8988T (cell line): ENCODE data around the gene POLRMT.
"Not testable (repeated sequence)": the region's sequence is repeated elsewhere in the genome, so short reads cannot be mapped to it uniquely, and the experiment has no call there.

ENCODE experiments used
- DNase-seq: peaks from one replicate; pipeline ENCODE4 v3.0.0; 2011

Gene POLRMT

GRCh38 chr19:646779-647565, 13.6 kb upstream of the POLRMT start:
- no peak for DNase-seq

DNA sequence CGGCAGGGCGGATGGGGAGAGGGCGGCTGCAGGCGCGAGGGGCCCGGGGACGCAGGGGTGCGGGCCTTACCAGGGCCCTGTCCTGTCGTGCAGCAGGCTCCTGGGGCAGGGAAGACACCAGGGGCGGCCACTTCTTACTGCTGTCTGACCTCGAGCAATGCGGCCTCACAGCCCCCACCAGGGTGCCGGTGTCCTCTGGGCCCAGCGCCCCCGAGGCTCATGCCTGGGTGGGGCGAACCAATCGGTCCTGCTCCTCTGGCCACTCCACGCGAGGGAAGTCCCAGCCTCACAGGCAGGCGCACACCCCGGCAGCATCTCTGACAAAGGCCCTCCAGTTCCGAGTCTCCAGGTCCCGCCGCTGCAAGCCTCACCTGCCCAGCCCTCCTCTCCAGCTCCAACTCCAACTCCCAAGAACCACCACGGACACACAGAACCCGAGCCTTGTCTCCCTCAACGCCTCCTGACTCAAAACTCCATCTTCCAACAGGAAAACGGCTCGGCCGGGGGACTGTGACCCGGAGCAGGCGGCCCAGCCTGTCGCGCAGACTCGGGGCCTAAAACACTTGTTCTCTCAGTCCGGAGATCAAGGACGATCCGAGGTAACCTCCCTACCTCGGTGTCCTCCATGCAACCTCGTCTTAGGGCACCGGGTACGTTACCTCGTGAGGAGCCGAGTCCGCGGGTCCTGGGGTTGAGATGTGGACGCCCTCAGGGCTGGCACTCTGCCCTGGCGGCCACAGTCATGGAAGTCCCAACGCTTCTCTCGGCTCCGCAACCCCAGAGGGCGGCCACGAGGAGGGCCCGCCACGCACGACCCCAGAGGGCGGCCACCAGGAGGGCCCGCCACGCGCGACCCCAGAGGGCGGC, 12.8 kb upstream of the POLRMT start:
- DNase-seq, result no peak

DNA sequence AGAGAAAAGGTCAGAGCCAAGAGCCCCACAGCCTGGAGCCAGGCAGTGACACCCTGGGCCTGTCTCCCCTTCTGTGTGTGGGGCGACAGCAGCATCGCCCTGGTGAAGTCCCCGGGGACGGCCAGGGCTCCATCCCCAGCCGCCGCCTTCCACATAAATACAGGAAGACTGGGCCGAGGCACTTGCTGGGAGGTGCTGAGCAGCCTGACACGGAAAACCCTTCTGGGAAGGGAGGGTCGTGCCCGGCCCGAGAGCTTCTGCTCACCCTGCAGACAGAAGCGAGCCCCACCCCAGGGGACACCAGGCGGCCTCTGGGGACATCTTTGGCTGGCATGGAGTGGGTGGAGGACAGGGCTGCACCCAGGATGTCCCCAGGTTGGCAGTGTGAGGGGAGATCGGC, 11.5 kb upstream of the POLRMT start:
- DNase-seq, result no peak

DNA sequence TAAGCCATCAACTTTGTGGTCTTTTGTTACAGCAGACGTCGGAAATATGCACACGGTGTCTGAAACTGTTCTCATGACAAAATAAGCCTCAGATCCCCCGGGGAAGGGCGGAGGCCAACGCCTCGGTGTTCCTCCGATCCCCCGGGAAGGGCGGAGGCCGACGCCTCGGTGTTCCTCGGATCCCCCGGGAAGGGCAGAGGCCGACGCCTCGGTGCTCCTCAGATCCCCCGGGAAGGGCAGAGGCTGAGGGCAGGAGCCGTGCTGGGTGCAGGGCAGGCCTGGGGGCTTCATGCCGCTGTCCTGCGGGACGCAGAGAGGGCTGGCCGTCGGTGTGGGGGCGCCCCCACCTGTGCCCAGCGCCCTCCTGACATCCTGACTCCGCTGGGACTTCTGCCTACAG, 11.0 kb upstream of the POLRMT start:
- no peak for DNase-seq

DNA sequence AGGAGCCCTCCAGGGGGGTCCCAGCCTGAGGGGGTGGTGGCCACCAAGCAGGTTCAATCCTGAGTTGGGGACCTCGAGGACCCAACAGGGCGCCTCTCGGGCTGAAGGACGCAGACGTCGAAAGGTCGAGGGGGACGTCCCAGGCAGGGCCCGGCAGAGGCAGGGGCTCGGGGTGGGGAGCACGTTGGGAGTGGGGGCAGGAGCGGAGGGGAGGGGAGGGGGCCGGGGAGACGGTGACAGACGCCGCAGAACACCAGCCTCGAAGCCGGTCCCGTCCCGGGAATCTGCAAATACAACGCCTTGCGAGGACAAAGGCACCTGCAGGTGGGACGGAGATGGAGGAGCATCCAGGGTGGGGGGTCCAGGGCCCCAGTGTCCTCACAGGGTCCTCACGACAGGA, 10.4 kb upstream of the POLRMT start:
- no peak for DNase-seq

- no peak for DNase-seq
Measured at GRCh38 chr19:642767-643727, 9.7 kb upstream of the POLRMT start.

- no peak for DNase-seq
Measured at GRCh38 chr19:641702-642101, 8.4 kb upstream of the POLRMT start.

GRCh38 chr19:640606-641189, 7.4 kb upstream of the POLRMT start:
- DNase-seq, result no peak

DNA sequence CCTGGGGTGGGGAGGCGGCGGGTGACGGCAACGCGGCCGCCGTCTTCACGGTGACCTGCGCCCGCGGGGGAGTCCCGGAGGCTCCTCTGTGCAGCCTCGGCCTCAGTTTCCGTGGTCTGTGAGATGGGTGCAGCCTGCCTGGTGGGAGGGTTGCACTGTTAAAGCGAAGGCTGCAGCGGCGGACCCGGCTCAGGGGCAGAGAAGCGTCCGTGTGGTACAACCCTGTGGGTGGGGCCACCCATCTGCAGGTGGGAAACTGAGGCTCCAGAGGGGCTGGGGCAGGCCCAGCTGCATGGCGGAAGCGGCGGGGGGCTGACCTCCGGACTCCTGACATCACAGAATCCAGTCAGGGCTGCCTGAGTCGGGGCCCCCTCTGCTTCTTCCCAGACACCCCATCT, 6.8 kb upstream of the POLRMT start:
- DNase-seq, result no peak

DNA sequence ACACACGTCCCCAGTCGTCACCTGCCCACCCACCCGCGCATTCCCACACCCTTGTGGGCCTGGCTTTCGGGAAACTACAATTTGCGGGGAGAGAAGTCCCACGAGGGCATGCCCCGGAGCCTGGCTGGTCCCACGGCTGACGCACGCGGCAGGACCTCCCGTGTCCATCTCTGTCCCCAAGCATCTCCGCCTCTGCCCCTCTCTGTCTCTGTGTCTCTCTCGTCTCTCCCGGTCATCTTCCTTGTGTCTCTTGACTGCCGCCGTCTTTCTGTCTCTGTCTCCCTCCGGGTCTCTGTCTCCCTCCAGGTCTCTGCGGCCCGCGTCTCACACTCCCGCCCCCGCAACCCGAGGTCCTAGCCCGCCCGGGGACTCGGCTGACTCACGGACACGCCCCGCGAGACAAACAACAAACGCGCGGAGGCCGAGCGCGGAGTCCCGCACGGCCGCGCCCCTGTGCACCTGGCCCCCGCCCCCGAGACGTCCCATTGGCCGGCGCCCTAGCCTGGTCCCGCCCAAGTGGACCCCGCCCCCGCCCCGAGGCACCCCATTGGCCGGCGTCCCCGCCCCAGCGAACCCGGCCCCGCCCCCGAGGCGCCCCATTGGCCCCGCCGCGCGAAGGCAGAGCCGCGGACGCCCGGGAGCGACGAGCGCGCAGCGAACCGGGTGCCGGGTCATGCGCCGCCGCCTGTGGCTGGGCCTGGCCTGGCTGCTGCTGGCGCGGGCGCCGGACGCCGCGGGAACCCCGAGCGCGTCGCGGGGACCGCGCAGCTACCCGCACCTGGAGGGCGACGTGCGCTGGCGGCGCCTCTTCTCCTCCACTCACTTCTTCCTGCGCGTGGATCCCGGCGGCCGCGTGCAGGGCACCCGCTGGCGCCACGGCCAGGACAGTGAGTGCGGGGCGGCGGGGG, 6.2 kb upstream of the POLRMT start, which contains the start of gene FGF22:
TSS of gene FGF22 (plus strand) at position 627 of the 908 bp plus-strand sequence. CDS start at position 674, 47 bp downstream.
- DNase-seq, result peak; percentile 96

- no peak for DNase-seq
Measured at GRCh38 chr19:638906-639252, 5.5 kb upstream of the POLRMT start.

GRCh38 chr19:634975-635652, 1.8 kb upstream of the POLRMT start:
- no peak for DNase-seq

DNA sequence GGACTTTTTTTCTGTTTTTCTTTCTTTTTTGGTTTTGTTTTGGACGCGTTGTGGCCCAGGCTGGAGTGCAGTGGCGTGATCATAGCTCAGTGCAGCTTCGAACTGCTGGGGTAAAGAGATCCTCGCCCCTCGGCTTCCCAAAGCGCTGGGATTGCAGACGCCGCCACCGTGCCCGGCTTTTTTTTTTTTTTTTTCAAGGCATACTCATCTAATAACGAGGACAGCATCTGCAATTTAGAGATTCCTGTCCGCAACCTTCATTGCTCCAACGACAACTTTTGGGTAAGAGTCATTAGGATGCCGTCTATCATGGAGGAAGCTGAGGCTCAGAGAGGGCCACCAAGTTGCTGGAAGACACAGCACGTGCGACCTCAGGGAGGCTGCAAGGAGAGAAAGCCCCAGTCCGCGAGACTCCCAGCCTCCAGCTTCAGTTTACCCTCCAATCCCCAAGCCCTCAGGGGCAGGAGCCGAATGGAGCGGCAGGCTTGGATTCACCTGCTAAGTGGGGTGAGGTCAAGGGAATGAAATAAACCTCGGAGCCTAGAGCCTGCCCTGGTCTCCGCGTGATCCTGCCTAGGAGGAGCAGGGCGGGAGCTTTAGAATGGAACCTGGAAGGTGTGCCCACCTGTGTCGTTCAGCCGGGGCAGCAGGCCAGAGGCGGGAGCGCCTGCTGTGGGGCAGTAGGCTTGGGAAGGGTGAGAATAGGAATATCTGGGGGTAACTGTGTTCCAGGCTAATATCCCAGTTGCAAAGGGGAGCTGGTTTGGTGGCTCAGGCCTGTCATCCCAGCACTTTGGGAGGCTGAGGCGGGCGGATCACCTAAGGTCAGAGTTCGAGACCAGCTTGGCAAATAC, 676 bp upstream of the POLRMT start:
- no peak for DNase-seq

DNA sequence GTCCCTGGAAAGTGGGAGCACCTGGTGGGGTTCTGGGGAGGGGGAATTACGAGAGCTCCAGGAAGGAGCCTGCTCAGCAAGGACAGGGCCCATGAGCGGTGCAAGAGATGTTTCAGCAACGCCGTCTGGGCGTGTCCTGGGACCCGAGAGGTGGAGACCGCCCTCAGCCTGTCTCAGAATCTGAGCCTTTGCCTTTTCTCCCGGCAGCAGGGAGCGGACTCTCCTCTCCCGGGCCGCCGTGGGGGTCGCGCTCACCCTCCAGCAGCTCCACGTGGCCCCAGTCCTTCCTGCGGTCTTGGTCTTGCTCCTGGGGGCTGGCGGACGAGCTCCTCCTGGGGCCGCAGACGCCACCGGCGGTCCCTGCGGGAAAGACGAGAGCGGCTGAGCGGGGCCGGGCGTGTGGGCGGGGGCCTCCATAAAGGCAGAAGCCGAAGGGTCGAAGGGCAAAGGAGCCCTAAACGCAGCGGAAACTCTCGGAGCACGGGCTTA, 714 bp downstream of the POLRMT start:
- DNase-seq, result peak; percentile 90

- no peak for DNase-seq
Measured at GRCh38 chr19:629961-630714, 3.2 kb downstream of the POLRMT start.

DNA sequence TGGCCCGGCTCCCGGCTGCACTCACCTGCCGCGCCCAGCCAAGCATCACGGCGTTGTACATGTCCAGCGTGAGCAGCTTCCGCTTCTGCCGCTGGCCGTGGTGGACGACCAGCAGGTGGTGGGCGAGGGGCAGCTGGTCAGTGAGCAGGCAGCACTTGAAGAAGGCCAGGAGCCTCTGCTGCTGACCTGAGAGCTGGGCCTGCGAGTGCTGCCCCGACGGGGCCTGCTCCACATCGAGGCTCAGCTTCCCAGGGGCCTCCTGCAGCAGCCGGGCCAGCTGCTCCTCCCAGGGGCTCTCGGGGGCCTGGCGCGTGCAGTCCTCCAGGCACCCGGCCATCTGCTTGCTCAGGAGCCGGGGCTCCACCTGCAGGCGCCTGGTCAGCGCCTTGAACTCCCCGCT, 3.8 kb downstream of the POLRMT start:
- DNase-seq, result not testable (repeated sequence)

DNA sequence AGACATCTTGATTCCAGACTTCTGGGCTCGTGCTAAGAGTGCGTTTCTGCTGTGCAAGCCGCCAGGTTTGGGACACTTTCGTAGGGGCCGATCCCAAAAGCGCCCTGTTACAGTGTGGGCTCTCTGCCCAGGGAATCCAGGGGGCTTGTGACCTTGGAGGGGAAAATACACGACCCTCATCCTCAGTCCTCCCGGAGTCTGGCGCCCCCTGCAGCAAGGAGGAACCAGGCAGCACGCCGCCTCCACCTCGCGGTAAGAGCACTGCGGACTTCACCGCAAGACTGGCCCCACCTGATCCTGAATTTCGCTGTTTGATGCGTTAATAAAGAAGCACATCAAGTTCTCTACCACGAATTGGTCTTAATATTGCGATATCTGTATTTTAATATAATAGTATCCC, 5.2 kb downstream of the POLRMT start:
- no peak for DNase-seq

GRCh38 chr19:626566-626965, 6.8 kb downstream of the POLRMT start:
- DNase-seq, result not testable (repeated sequence)

DNA sequence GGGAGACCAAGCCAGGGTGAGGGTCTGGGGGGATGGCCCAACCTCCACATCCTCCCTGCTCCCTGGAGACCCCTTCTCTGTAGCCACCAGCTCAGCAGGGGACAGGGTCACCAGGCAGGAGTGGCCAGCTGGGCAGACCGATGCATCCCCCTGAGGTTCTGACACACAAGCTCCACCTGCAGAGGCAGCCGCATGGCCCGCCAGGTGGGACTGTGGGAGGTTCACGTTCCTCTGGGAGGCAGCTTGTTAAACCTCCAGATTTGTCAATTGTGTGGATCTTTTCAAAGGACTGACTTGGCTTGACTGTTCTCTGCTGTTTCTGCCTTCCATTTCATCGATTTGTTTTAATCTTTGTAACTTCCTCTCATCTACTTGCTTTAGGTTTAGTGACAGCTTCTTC, 8.1 kb downstream of the POLRMT start:
- DNase-seq, result no peak
